GM12891 (cell line): ENCODE results near the gene INPP5D.

Experiments used
- PAX5 ChIP-seq: IDR thresholded peaks from 2 replicates; pipeline ENCODE4 v1.6.1; 2011; ENCODE audit warnings: low read length, moderate library complexity, mild to moderate bottlenecking; ENCODE audit not compliant: insufficient read depth, severe bottlenecking
- POLR2A ChIP-seq: IDR thresholded peaks from 2 replicates; pipeline ENCODE4 v1.6.1; 2011; ENCODE audit warnings: low read depth, low read length, control low read depth
- POLR2AphosphoS5 ChIP-seq: IDR thresholded peaks from 2 replicates; pipeline ENCODE4 v1.6.1; 2011; ENCODE audit warnings: low read depth, low read length, control low read depth
- POU2F2 ChIP-seq: IDR thresholded peaks from 2 replicates; pipeline ENCODE4 v1.6.1; 2011; ENCODE audit warnings: low read depth, mild to moderate bottlenecking, control low read depth, low read length, moderate library complexity
- SPI1 ChIP-seq: IDR thresholded peaks from 2 replicates; pipeline ENCODE4 v1.6.1; 2011; ENCODE audit warnings: low read depth, low read length, control low read depth
- TAF1 ChIP-seq: IDR thresholded peaks from 2 replicates; pipeline ENCODE4 v1.6.1; 2011; ENCODE audit warnings: low read depth, low read length, control low read depth

DNA sequence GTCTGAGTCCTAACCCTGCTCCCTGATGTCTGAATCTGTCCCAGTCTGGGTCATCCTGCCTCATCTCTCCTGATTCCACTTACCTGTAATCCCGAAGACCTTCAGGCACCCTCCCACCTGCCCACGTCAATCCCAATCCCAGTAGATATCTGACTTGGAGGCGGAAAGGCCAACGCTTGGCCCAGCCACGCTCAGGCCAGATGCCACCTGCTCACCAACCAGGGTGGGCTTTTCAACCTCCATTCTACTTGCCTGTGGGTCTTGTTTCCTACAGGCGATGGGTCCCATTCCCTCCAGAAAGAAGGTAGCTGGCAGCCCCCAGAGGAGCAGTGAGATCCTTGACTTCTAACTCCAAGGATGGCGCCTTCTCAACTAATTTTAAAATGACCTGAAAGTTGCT lies 59.7 kb downstream of the INPP5D start:
- TF ChIP-seq POLR2AphosphoS5, result no peak
- no peak for TF ChIP-seq SPI1
- TF ChIP-seq TAF1, result no peak
- TF ChIP-seq POLR2A, result no peak
- TF ChIP-seq POU2F2, result no peak
- TF ChIP-seq PAX5, result no peak
